ENCODE results near the gene BZW1.

The BZW1 gene

GRCh38 chr2:200811333-200812121, at the start of gene BZW1:
Gene BZW1, plus strand, starts transcription at chr2:200811910. Its CDS starts 1,308 bp downstream, at chr2:200813218.
- peak; percentile 97 to 99 for DNase-seq

- no peak for DNase-seq
Observed at GRCh38 chr2:200762127-200762526, 49.6 kb upstream of the BZW1 start.

- no peak for DNase-seq
Observed at GRCh38 chr2:200763422-200763821, 48.3 kb upstream of the BZW1 start.

GRCh38 chr2:200765139-200765951, 46.4 kb upstream of the BZW1 start:
- DNase-seq, result no peak

GRCh38 chr2:200765995-200766660, 45.6 kb upstream of the BZW1 start:
- no peak for DNase-seq

- no peak for DNase-seq
Observed at GRCh38 chr2:200767111-200767885, 44.4 kb upstream of the BZW1 start.

- DNase-seq, result no peak
Observed at GRCh38 chr2:200770847-200771246, 40.9 kb upstream of the BZW1 start.

- DNase-seq, result no peak
Observed at GRCh38 chr2:200772620-200773019, 39.1 kb upstream of the BZW1 start.

- no peak for DNase-seq
Observed at GRCh38 chr2:200773083-200773482, 38.6 kb upstream of the BZW1 start.

GRCh38 chr2:200774920-200775319, 36.8 kb upstream of the BZW1 start:
- DNase-seq, result no peak

- DNase-seq, result no peak
Observed at GRCh38 chr2:200777275-200777674, 34.4 kb upstream of the BZW1 start.

GRCh38 chr2:200778038-200778437, 33.7 kb upstream of the BZW1 start:
- DNase-seq, result no peak

GRCh38 chr2:200779214-200779613, 32.5 kb upstream of the BZW1 start:
- no peak for DNase-seq

- no peak for DNase-seq
Observed at GRCh38 chr2:200781616-200782015, 30.1 kb upstream of the BZW1 start.

- DNase-seq, result no peak
Observed at GRCh38 chr2:200782251-200782650, 29.5 kb upstream of the BZW1 start.

GRCh38 chr2:200784215-200784614, 27.5 kb upstream of the BZW1 start:
- DNase-seq, result no peak

GRCh38 chr2:200786423-200786822, 25.3 kb upstream of the BZW1 start:
- DNase-seq, result no peak

- no peak for DNase-seq
Observed at GRCh38 chr2:200786826-200787225, 24.9 kb upstream of the BZW1 start.

- DNase-seq, result no peak
Observed at GRCh38 chr2:200787351-200788120, 24.2 kb upstream of the BZW1 start.

- no peak for DNase-seq
Observed at GRCh38 chr2:200788121-200788718, 23.5 kb upstream of the BZW1 start.

- DNase-seq, result no peak
Observed at GRCh38 chr2:200790185-200790584, 21.5 kb upstream of the BZW1 start.

GRCh38 chr2:200791905-200792304, 19.8 kb upstream of the BZW1 start:
- no peak for DNase-seq

Measured in bone marrow (tissue), 2 donors.